HUES64 (cell line): ENCODE results near the gene GALNT17.
"Not testable (repeated sequence)": the region's sequence is repeated elsewhere in the genome, so short reads cannot be mapped to it uniquely, and the experiment has no call there.

Experiments used
- H3K27ac ChIP-seq: 2 replicates; pipeline ENCODE4 v1.7.0; 2013; ENCODE audit warnings: low read depth, low read length, inconsistent platforms
- H3K27me3 ChIP-seq: 2 replicates; pipeline ENCODE4 v1.6.1; 2013; ENCODE audit warnings: mild to moderate bottlenecking, low read length; ENCODE audit not compliant: insufficient read depth
- H3K36me3 ChIP-seq: 2 replicates; pipeline ENCODE4 v1.6.1; 2013; ENCODE audit warnings: mild to moderate bottlenecking, low read length; ENCODE audit not compliant: insufficient read depth
- H3K4me1 ChIP-seq: 2 replicates; pipeline ENCODE4 v1.6.1; 2013; ENCODE audit warnings: mild to moderate bottlenecking, low read length, moderate library complexity; ENCODE audit not compliant: insufficient read depth
- H3K4me3 ChIP-seq: 2 replicates; pipeline ENCODE4 v1.5.1; 2013; ENCODE audit warnings: mild to moderate bottlenecking, low read length, moderate library complexity
- H3K9ac ChIP-seq: 2 replicates; pipeline ENCODE4 v1.6.1; 2013; ENCODE audit warnings: mild to moderate bottlenecking, low read depth, low read length
- H3K9me3 ChIP-seq: 2 replicates; pipeline ENCODE4 v1.6.1; 2013; ENCODE audit warnings: low read depth, low read length; ENCODE audit not compliant: insufficient read depth
- WGBS: fragments of 150-250, 120-280 bp; methylation state at CpG from one replicate; pipeline ENCODE4 v1.1.7; 2013; ENCODE audit warnings: missing lambda C conversion rate; 5-methylcytosine and 5-hydroxymethylcytosine counted together

Gene GALNT17

DNA sequence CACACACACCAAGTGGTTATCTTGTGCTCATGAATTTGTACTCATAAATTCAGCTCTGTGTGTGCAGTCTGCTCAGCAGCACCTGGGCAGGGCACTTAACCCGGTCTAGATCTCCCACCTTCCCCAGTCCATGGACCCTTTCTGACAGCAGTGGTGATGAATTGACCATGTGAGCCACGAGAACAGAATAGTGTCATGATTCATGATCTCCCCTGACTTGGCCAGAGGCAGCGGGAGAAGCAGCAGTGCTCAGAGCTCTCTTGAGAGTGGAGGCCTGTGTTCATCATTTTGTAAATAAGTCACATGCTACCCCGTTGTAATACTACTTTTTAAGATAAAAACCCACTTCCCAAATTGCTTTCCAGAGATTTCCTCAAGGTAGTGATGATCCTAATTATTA, 74.2 kb downstream of the GALNT17 start:
- no peak overlapping the region for H3K9ac ChIP-seq
- H3K4me1 ChIP-seq: peaks cover 12% of the 10 kb centered on the region; the same call in 1 of the 2 replicates
- peaks cover 6% of the 10 kb centered on the region; the same call in 1 of the 2 replicates for H3K9me3 ChIP-seq
- no peak overlapping the region for H3K27ac ChIP-seq
- no peaks in the 10 kb centered on the region for H3K27me3 ChIP-seq
- no peaks in the 10 kb centered on the region for H3K36me3 ChIP-seq
- no peak overlapping the region for H3K4me3 ChIP-seq
- 89% methylated on average over 4 of the region's 4 CpGs for WGBS

DNA sequence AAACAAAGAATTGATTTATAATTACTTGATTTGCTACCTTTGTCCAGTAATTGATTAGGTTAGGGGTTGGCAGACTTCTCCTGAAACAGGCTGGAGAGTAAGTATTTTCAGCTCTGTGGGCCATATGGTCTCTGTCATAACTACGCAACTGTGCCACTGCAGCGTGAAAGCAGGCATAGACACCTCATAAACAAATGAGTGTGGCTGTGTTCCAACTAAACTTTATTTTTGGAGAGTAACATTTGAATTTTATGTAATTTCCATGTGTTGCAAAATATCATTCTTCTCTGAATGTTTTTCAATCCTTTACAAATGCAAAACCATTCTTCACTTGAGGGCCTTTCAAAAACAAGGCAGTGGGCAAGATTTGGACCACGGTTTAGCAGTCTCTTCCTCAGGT, 76.9 kb downstream of the GALNT17 start:
- WGBS: 89% methylated on average over 3 of the region's 3 CpGs
- no peak overlapping the region for H3K27ac ChIP-seq
- H3K9me3 ChIP-seq: peaks cover 2% of the 10 kb centered on the region; the same call in 1 of the 2 replicates
- 0 out of 2 replicates have a peak, but pooled peaks cover 4% of the 10 kb centered on the region for H3K4me1 ChIP-seq
- no peaks in the 10 kb centered on the region for H3K27me3 ChIP-seq
- H3K36me3 ChIP-seq: no peaks in the 10 kb centered on the region
- no peak overlapping the region for H3K9ac ChIP-seq
- H3K4me3 ChIP-seq: no peak overlapping the region

DNA sequence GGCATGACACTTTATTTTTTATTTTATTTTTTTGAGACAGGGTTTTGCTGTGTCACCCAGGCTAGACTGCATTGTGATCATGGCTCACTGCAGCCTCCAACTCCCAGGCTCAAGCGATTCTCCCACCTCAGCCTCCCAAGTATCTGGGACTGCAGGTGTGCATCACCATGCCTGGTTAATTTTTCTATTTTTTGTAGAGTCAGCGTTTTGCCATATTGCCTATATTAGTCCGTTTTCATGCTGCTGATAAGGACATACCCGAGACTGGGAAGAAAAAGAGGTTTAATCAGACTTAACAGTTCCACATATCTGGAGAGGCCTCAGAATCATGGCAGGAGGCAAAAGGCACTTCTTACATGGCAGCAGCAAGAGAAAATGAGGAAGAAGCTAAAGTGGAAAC, 77.5 kb downstream of the GALNT17 start:
- not testable (repeated sequence) for H3K36me3 ChIP-seq, H3K27me3 ChIP-seq, H3K4me1 ChIP-seq, H3K9me3 ChIP-seq, H3K4me3 ChIP-seq, H3K9ac ChIP-seq, H3K27ac ChIP-seq
- 97% methylated on average over 4 of the region's 4 CpGs for WGBS

DNA sequence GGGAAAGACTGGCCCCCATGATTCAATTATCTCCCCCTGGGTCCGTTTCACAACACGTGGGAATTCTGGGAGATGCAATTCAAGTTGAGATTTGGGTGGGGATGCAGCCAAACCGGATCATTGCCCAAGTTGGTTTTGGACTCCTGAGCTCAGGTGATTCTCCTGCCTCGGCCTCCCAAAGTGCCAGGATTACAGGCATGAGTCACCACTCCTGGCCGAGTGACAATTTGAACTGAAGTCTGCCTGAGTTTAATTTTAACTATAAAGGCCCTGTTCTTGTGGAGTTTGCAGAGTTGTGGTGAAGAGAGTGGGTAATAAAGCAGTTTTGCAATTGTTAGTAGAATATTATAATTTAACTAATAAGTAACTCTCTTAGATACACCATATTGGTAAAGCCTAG, 78.3 kb downstream of the GALNT17 start:
- 94% methylated on average over 5 of the region's 5 CpGs for WGBS
- H3K9me3 ChIP-seq: no peaks in the 10 kb centered on the region
- peaks cover 8% of the 10 kb centered on the region; the same call in 1 of the 2 replicates for H3K4me1 ChIP-seq
- no peaks in the 10 kb centered on the region for H3K27me3 ChIP-seq
- no peaks in the 10 kb centered on the region for H3K36me3 ChIP-seq
- no peak overlapping the region for H3K4me3 ChIP-seq
- H3K27ac ChIP-seq: no peak overlapping the region
- no peak overlapping the region for H3K9ac ChIP-seq

DNA sequence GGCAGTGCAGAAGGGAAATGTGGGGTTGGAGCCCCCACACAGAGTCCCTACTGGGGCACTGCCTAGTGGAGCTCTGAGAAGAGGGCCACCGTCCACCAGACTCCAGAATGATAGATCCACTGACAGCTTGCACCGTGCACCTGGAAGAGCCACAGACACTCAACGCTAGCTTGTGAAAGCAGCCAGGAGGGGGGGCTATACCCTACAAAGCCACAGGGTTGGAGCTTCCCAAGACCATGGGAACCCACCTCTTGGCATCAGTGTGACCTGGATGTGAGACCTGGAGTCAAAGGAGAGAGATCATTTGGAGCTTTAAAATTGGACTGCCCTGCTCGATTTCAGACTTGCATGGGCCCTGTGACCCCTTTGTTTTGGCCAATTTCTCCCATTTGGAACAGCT, 80.5 kb downstream of the GALNT17 start:
- H3K9ac ChIP-seq, H3K36me3 ChIP-seq, H3K9me3 ChIP-seq, H3K27ac ChIP-seq, H3K27me3 ChIP-seq, H3K4me1 ChIP-seq, H3K4me3 ChIP-seq: not testable (repeated sequence)
- 94% methylated on average over 4 of the region's 4 CpGs for WGBS

DNA sequence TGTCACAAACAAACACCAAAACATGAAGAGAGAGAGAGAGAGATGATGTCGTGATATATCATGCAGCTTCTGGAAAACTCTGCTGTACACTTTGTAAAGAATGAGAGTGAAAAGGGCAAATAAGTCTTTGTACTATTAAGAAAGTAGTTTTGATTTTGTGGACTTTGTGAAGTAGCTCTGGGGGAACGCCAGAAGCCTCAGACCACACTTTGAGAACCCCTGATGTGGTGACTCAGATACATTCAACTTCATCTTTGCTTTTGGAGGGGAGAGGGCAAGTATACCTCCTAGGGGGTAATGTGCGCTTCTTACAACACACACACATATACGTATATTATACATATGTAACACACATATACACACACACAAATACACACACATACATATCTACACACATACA, 84.3 kb downstream of the GALNT17 start:
- 91% methylated on average over 4 of the region's 4 CpGs for WGBS
- Histone ChIP-seq H3K4me1 (peaks cover 5% of the 10 kb centered on the region; the same call in 1 of the 2 replicates), H3K4me3 (no peak overlapping the region), H3K27me3 (no peaks in the 10 kb centered on the region), H3K36me3 (0 out of 2 replicates have a peak, but pooled peaks cover 7% of the 10 kb centered on the region), H3K9ac (no peak overlapping the region), H3K27ac (no peak overlapping the region), H3K9me3 (peaks cover 5% of the 10 kb centered on the region; the same call in 1 of the 2 replicates)

DNA sequence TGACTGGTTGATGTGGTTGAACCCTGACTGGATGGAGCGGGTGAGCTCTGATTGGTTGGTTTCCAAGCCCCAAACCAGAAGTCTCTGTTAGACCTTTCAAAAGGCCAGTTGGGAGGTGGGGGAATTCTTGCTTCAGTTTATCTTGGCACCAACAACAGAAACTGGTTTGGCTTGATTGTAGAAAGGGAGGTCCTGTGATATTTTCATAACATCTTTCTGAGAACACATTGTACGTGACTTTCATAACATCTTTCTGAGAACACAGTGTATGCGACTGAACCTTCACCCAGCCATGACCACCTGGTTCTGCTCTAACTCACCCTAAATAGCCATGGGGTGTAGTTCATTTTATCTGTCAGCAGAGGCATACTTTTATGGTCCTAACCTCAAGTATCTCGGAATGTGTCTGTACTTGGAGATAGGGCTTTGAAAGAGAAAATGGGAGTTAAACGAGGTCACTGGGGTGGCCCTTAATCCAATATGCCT, 88.3 kb downstream of the GALNT17 start:
- H3K36me3 ChIP-seq: peaks cover 10% of the 10 kb centered on the region; the same call in 1 of the 2 replicates
- 77% methylated on average over 5 of the region's 5 CpGs for WGBS
- peaks cover 5% of the 10 kb centered on the region; the same call in 1 of the 2 replicates for H3K9me3 ChIP-seq
- no peak overlapping the region for H3K9ac ChIP-seq
- H3K4me3 ChIP-seq: no peak overlapping the region
- H3K27me3 ChIP-seq: no peaks in the 10 kb centered on the region
- H3K27ac ChIP-seq: no peak overlapping the region
- 0 out of 2 replicates have a peak, but pooled peaks cover 5% of the 10 kb centered on the region for H3K4me1 ChIP-seq

DNA sequence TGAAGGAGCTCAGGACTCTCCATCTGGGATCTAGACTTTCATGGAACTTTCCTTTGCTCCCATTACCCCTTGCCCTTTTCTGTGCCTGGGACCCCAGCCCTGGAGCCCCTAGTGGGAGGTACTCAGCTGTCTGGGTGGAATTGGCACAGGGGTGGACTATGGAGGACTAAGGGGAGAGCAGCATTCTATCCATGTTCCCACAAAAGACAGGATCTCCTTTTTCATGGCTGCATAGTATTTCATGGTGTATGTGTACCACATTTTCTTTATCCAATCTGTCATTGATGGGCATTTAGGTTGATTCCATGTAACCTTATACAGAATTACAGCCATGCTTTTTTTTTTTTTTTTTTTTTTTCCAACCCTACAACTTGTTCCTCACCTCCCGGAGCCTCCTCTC, 89.1 kb downstream of the GALNT17 start:
- Histone ChIP-seq H3K4me1 (0 out of 2 replicates have a peak, but pooled peaks cover 4% of the 10 kb centered on the region), H3K4me3 (no peak overlapping the region), H3K9ac (no peak overlapping the region), H3K36me3 (peaks cover 10% of the 10 kb centered on the region; the same call in 1 of the 2 replicates), H3K9me3 (peaks cover 5% of the 10 kb centered on the region; the same call in 1 of the 2 replicates), H3K27ac (no peak overlapping the region), H3K27me3 (no peaks in the 10 kb centered on the region)
- WGBS: 96% methylated on average over 1 of the region's 1 CpG

DNA sequence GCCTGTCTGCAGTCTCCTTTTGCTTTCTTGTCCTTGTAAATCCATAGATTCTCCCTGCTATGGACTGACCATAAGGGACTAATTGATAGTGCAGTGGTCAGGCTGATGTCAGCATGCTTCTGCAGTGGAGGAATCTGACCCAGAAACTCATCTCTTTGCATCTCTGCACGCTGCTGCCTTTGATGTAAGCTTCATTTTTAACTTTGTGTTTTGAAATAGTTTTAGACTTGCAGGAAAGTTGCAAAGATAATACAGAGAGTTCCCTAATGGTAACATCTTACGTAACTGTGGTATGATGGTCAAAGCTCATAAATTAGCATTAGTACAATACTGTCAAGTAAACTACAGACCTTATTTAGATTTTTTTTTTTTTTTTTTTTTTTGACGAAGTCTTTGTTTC, 89.6 kb downstream of the GALNT17 start:
- Histone ChIP-seq H3K4me1 (0 out of 2 replicates have a peak, but pooled peaks cover 4% of the 10 kb centered on the region), H3K27me3 (no peaks in the 10 kb centered on the region), H3K27ac (no peak overlapping the region), H3K36me3 (peaks cover 10% of the 10 kb centered on the region; the same call in 1 of the 2 replicates), H3K9ac (no peak overlapping the region), H3K4me3 (no peak overlapping the region), H3K9me3 (peaks cover 5% of the 10 kb centered on the region; the same call in 1 of the 2 replicates)
- 95% methylated on average over 2 of the region's 3 CpGs for WGBS

DNA sequence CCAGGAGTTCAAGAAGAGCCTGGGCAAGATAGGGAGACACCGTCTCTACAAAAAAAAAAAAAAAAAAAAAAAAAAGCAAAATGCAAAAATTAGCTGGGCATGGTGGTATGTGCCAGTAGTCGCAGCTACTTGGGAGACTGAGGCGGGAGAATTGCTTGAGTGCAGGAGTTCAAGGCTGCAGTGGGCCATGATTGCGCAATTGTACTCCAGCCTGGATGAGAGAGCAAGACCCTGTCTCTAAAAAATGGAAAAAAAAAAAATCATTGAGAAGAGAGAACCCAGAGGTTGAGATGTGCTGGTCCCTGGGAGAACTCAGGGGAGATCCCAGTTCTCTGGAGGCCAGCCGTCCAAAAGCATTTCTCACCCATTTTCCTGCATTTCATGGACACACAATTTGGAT, 95.2 kb downstream of the GALNT17 start:
- H3K9ac ChIP-seq: no peak overlapping the region
- H3K4me3 ChIP-seq: no peak overlapping the region
- 0 out of 2 replicates have a peak, but pooled peaks cover 4% of the 10 kb centered on the region for H3K4me1 ChIP-seq
- no peak overlapping the region for H3K27ac ChIP-seq
- H3K9me3 ChIP-seq: peaks cover 6% of the 10 kb centered on the region
- WGBS: 73% methylated on average over 4 of the region's 5 CpGs
- H3K27me3 ChIP-seq: no peaks in the 10 kb centered on the region
- peaks cover 7% of the 10 kb centered on the region for H3K36me3 ChIP-seq

DNA sequence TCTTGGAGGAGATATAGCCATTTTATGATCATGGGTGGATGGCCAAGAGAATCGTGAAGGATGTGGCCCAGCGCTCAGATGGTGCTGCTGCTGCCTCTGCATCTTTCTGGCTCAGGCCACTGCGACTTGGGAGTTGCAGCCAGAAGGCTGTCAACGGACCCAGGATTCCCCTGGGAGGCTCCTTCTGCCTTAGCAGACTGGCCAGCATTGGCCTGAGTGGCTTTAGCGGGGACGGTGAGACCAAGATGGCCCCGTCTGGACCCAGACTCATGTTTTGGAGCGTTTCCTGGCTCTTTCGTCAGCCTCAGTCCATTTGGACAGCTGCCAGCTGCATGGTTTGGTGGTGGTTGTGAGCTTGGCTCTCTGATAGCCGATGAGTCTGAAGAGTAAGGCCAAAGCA, 97.2 kb downstream of the GALNT17 start:
- WGBS: 95% methylated on average over 10 of the region's 10 CpGs
- Histone ChIP-seq H3K9ac (no peak overlapping the region), H3K9me3 (peaks cover 6% of the 10 kb centered on the region), H3K27ac (no peak overlapping the region), H3K4me1 (0 out of 2 replicates have a peak, but pooled peaks cover 4% of the 10 kb centered on the region), H3K27me3 (no peaks in the 10 kb centered on the region), H3K36me3 (peaks cover 7% of the 10 kb centered on the region), H3K4me3 (no peak overlapping the region)

DNA sequence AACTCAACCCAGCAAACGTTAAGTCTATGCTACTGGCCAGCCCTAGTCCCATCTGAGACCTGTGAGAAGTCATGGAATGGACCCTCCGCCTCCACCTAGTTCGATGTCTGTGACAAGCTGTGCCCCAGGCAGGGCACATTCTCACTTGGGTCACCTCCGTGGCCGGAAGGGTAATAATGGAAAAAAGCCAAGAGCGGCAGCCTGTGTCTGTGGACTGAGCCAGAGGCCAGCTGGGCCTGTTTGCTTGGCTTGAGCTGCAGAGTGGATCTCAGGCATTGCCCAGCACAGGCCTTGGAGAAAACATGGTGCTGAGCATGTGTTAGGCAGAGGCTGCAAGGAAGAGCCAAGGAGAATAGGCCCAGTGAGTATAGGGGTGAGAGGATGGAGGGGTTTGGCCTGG, 97.8 kb downstream of the GALNT17 start:
- Histone ChIP-seq H3K27ac (no peak overlapping the region), H3K4me1 (no peaks in the 10 kb centered on the region), H3K9me3 (peaks cover 6% of the 10 kb centered on the region), H3K27me3 (no peaks in the 10 kb centered on the region), H3K4me3 (no peak overlapping the region), H3K9ac (no peak overlapping the region), H3K36me3 (peaks cover 4% of the 10 kb centered on the region)
- whole genome bisulfite sequencing: 96% methylated on average over 6 of the region's 6 CpGs
